ENCODE results near the gene RANBP1.
A peak's percentile ranks its signal among the peaks of the same experiment; 100 is the strongest.
"Not testable (repeated sequence)": the region's sequence is repeated elsewhere in the genome, so short reads cannot be mapped to it uniquely, and the experiment has no call there.

Gene RANBP1

DNA sequence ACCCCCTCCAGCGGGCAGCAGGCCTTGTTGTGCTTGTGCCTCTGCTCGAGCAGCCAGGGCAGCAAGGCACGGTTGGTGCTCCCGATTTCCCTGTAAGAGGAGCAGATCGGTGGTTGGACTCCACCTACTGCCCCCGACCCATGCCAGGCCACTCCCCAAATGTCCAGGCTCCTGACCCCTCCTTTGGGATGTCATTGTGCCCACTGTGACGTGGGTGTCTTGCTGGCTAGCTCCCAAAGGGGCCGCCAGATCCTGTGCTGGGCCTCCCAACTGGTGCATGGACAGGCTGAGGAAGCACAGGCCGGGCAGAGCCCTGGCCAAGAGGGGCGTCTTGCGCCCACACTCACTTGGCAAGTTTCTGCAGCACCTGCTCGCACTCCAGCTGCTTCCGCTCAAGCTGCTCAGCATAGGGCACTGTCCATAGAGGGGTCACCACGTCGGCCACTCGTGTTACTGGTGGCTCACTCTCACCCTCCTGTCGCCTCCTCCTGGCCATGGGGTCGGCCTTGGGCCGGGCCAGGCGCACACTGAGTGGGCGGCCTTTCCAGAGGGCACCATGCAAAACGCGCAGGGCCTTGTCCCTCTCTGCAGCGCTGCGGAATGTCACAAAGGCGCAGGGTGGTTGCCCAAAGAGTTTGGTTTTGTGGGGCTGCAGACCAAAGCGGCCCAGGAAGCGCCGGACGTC is at the start of gene RANBP1:
TSS of gene RANBP1 (plus strand) at position 414 of the 685 bp plus-strand sequence. CDS start at position 495, 81 bp downstream.
- DNase-seq: no peak

DNA sequence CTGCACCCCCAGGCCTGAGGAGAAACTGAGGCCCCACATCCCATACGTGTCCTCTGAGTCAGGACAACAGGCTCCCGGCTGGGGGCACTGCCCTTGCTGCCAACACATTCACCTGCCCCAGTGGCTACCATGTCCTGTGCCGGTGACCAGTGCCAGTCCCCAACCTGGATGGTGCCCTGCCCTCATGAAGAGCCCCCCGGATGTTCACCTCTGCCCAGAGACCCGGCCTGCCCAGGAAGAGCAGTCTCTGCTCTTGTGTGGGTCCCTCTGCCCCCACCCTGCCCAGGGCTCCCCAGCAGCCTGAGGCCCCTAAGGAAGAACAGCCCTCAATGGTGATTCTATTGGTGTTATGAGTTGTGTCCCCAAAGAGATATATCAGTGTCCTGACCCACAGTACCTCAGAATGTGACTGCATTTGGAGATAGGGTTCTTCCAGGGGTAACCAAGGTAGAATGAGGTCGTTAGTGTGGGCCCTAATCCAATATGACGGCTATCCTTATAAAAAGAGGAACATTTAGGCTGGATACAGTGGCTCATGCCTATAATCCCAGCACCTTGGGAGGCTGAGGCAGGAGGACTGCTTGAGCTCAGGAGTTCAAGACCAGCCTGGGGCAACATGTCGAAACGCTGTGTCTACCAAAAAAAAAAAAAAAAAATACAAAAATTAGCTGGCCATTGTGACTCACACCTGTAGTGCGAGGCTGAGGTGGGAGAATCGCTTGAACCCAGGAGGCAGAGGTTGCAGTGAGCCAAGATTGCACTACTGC is 49.1 kb upstream of the RANBP1 start:
- DNase-seq: no peak

DNA sequence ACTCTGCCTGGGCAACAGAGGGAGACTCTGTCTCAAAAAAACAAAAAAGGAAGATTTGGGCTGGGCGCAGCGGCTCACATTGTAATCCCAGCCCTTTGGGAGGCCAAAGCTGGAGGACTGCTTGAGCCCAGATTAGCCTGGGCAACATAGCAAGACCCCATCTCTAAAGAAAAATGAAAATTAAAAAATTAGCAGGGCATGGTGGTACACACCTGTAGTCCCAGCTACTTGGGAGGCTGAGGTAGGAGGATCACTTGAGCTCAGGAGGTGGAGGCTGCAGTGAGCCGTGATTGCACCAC is 48.6 kb upstream of the RANBP1 start:
- not testable (repeated sequence) for DNase-seq

DNA sequence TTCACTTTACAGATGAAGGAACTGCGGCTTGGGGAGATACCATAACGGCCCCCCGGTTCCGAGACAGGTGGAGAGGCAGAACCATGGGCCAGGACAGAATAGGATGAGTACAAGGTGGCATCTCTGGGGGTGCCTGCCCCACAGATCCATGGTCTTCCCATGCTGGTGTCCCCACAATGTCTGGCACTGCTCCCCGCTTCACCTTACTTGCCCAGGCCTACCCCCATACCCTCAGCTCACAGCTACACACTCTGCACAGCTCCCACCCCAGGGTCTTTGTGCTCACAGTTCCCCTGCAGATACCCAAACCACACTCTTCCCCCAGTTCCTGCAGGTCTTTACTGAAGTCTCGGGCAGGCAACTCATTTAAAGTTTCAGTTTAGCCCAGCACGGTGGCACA is 47.3 kb upstream of the RANBP1 start:
- no peak for DNase-seq

DNA sequence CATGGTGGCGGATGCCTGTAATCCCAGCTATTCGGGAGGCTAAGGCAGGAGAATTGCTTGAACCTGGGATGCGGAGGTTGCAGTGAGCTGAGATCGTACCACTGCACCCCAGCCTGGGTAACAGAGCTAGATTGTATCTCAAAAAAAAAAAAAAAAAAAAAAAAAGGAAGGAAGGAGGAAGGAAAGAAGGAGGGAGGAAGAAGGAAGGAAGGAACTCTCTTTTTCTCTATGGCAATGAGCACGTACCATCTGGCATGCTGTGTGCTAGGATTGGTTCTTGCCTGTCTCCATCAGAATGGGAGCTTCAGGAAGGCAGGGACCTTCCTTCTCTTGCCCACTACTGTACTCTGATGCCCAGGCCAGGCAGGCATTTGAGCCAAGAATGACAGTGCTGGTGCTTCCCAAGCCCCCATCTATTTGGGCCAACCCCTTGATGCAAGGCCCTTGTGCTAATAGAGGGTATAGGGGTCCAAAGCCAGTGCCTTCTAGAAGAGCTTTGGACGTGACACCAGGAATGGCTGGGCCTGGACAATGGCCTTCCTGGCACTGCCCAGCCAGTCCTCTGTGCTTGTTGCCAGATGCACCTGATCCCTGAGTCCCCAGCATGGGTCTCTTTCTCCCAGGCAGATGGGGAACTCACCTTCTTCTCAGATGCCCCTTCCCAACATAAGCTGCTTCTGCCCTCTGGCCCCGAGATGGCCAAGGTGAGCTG is 46.4 kb upstream of the RANBP1 start:
- DNase-seq: no peak

DNA sequence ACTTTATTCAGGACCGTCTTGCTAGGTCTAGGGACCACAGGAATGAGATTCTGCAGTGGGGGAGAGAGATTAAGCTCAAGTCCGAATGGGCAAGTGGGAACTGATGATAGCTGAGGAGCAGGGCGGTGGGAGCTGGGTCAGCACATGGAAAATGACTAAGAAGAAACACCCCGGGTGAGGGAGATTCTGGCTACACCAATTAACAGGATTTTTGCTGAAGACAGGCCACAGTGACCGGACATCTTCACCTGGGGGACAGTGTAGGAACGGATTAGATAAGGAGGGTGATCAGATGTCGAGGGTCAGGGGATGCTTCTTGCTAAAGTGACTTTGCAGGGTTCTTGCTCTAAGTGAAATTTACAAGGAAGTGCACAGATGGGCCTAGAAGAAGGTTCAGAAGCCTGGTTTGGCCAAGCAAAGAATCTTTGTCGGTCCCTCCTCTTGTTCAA is 44.4 kb upstream of the RANBP1 start:
- DNase-seq: no peak

DNA sequence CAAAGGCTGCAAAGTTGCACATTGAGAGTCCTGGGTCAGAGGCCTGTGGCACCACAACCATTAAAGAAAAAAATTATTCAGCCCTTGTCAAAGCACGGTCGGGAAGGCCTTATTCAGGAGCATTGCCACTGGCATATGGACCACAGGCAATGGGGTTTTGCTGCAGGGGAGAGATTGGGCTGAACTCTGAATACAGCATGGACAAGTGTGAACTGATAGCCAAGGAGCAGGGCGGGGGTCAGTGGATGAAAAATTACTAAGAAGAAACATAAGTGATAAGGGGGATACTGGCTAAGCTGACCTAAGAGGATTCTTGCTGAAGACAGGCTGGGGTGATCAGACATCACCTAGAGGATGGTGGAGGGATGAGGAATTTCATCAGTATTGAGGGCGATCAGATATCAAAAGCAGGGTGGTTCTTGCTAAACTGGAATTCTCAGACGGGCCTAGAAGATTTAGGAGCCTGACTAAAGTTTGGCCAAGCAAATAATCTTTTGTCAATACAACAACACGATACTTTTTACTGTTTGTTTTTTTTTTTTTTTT is 39.2 kb upstream of the RANBP1 start:
- DNase-seq: no peak

DNA sequence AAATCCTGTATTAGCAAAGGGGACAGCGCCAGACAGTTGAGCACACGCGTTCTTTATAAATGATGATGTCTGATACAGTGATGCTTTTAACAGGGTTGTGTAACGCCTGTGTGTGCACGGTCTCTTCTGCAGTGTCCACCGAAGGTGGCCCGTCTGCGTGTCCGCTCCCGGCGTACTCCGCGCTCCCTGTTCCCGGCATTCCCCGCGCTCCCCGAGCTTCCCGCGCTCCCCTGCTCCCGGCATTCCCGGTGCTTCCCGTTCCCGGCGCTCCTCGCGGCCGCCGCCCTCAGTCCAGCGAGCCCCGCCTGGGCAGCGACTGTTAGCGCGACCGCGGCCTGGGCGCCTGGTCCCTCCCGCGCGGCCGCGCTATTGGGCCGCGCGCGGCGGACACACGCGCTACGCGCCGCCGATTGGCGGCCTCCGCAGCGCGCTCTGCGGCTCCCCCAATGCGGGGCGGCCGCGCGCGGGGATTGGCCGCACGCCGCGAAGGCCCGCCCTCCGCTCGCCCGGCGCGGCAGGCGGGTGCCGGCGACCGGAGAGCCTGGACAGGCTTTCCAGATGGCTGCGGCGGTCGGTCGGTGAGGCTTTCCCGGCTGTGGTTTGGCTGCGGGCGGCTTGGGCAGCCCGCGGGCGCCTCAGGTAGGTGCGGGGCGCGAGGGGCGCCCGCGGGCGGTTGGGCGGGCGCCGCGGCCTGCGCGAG is 36.0 kb upstream of the RANBP1 start, which contains the start of gene DGCR8:
TSS of gene DGCR8 (plus strand) at position 497 of the 700 bp plus-strand sequence. CDS start 5,723 bp downstream, outside the sequence.
- DNase-seq: peak; percentile 87 to 94

DNA sequence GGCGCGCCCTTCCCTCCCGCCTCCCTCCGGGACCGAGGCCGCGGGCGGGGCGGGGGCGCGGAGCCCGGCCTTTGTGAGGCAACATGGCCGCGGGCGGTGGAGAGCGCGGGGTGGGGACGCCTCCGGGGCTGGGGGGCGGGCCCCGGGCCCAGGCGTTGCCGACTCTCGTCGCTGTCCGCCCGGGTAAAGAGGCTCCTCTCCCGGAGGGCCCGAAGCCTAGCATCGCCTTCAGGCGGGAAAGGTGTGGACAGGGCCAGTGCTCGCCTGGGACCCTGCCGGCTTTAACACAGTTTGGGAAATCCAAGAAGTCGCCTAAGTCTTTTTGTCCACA is 35.5 kb upstream of the RANBP1 start:
- DNase-seq: peak; percentile 49 to 60

DNA sequence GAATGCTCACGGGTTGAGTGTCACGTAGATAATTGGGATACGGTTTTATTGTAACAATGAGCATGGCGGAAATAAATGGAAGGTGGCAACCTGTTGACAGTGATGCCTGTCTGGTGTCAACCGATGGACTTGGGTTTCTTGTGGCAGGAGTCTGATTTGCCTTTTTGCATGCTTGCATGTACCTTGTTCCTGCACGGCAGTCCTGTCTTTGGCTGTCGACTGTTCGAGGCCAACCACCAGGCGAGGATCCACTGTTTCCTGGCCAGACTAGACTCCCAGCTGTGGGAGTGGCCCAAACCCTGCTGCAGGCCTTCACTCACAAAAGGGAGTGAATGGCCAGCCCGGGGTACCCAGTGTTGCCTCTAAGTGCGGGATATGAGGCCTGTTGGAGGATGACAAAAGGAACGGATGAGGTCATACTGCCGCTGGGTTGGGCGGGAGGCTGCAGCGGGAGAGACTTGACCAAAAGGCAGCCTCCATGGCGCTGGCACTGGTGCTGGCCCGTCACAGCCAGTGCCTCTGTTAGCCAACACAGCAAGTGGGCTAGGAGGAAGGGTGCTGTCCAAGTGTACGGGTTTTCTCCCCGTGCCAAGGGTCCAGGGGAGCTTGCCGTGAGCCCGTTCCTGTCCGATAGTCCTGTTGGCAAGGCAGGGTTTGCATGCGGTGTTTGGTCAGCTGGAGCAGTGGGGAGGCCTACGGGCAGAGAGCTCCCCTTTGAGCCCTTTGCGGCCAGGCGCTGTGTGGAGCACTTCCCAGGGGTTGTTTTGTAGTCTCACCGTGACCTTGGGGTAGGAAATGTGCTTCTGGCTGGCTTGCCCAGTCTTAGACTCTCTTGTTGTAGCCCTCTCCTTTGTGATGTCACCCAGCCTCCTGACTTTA is 34.9 kb upstream of the RANBP1 start:
- DNase-seq: no peak

DNA sequence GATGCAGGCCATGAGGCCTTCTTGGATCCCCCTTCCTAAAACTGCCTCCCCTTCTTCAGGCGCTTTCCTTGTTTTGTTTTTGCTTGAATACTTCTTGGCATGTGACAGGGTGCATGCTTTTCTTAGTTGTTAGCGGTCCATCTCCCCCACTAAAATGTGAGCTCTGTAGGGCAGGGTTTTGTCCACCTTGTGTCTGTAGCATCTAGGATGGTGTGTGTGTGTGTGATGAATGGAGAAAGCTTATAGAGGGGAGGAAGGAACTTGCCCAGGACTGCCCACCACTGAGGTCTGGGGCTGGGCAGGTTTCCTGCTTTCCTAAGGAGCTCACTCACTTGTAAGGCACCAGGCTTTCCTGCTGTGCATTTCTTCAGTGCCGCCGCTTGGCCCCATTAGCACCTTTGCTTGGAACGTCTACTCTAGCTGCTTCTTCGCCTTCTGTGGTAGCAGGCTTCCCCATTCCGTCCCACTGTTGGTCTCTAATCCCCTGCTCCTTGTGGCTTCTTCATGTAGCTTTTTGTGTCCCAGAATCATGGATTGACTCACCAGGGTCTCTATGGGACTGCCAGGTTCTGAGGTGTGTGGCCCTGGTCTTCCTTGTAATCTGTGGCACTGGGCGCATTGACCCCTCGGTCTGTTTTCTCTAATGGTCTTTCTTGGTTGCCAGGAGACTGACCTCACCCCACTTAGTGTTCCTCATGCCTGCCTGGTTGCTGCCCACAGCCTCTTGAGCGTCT is 32.6 kb upstream of the RANBP1 start:
- no peak for DNase-seq

DNA sequence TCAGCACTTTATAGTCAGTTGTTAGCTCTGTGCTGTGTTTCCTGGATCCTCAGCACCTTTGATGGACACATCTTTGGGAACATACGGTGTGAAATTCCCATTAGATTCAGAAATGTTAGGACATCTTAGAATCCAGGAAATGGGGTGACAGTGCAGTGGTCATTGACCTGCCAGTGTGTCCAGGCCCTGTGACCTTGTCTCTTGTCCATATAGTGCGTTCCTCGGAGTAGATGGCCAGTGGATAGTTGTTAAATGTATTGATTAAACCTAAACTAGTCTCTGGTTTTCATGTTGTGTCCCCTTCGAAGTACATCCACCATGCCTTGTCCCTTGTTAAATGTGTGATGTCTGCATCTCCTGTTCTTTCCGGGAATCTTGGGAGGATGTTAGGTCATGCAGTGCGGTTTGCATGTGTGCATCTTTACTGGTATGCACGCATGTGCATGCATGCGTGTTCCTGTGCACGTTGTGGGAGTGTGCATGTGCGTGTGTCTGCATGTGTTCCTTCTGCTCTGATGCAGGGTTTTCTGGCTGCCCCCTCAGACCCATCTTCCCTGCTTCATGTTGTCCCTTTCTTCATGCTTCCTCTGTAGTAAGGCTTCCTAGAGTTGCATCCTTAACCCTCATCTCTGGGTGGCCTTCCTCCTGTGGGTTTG is 31.9 kb upstream of the RANBP1 start:
- DNase-seq: no peak

DNA sequence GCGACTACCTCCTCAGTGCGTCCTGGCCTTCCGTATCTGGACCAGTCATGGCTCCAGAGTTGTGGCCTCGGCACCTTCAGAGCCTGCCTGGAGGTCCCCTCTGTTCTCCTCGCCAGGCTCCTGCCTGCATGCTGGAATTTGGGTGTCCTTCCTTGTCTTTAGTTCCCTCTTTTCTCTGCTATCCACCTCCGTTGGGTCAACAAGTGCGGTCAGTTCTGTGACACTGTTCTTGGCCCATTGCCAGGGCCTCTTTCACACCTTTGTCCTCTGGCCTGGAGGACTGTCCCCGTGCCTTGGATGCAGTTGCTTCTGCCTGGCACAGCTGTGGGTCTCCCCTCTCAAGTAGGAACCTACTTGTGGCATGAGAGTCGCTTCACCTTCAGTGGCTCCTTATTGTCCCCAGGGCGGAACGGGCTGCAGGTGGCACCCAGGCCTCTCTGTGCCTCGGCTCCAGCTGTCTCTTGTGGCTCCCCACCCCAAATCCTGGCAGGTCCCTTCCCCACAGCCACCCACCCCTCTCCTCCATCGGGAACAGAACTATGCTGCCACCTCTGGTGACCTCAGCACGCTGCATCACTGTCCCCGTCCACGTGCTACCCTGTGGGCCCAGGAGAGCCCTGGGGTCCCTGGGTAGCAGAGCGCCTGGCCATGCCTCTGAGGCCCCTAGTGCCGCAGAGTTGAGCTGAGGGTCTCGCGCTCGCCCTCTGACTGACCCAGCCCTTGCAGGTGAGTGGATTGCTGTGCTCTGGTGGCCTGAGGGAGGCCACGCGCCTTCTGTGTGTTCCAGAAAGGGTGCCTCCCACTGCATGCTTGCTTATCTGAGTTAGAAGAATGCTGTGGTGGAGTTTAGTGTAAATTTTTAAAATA is 31.1 kb upstream of the RANBP1 start:
- DNase-seq: peak in 1 of 2 experiments; percentile 56

DNA sequence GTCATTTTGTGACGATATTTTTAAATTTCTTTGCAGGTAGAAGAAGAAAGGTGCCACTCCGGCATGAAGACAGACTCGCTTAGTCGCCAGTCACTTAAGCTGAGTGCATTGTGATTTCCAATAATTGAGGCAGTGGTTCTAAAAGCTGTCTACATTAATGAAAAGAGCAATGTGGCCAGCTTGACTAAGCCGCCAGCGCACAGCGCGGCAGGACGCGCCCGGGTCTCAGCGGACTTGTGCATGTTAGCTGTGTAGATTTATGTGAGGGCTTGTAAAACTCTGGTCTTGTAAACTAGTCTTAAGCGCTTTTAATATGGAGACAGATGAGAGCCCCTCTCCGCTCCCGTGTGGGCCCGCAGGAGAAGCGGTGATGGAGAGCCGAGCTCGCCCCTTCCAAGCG is 30.3 kb upstream of the RANBP1 start:
- no peak for DNase-seq

DNA sequence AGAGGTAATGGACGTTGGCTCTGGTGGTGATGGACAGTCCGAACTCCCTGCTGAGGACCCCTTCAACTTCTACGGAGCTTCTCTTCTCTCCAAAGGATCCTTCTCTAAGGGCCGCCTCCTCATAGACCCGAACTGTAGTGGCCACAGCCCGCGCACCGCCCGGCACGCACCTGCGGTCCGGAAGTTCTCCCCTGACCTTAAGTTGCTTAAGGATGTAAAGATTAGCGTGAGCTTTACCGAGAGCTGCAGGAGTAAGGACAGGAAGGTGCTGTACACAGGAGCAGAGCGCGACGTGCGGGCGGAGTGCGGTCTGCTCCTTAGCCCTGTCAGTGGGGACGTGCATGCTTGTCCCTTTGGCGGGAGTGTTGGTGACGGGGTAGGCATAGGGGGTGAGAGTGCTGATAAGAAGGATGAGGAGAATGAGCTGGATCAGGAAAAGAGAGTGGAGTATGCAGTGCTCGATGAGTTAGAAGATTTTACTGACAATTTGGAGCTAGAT is 29.8 kb upstream of the RANBP1 start:
- DNase-seq: no peak

DNA sequence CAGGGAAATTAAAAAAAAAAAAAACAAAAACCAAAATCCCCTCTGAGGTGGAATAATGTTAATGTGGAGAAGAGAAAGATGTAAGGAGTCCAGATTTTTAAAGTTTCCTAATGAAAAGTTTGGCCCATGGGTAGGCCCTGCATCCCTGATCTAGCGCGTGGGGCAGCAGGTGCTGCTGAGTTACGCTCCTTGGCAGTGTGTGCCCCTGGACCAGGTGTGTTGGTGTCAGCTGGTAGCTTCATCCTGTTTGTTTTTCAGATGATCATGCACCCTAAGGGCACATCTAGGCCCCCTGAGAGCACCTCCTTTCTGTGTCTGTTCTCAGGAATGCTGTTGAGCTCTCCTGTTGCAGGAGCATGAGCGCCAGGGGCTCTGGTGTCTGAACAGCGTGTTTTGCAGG is 29.1 kb upstream of the RANBP1 start:
- DNase-seq: no peak

DNA sequence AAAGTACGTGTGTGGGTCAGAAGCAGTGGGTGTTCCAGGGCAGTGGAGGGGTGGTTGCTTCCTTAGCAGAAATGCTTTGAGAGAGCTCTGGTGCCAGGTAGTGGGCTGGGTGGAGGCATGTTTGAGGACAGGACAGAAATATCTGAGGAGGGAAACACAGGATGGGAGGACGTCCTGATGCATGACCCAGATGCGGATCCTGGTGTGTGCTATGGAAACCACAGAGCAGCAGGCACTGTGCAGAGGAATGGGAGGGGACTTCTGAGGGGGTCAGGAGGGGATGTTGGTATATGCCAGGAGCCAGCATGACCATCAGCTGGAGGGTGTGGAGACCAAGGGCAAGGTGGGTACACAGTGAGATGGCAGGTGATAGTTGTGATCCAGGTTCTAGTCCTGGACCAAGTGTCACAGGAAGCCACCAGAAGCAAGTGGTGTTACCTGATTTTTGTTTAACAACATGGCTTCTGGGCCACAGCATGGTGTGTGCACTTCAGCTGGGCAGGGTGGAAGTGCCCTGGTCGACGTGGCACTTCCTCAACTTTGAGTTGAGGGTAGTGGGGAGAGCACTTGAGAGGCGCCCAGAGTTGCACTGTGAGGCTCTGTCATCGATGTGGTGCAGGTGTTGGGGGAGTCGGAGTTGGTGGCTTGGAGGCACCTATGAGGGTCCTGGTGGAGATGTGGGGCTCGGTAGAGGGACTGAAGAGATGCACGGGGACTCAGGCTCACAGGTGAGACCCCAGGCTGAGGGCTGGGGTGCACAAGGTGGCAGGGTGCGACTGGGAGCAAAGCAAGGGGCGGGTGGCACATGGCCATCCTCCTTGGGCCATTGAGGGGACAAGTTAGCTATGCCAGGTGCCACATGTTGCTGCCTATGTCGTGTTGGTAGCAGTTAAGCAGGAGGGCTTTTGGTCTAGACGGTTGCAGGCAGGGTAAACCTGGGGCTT is 28.3 kb upstream of the RANBP1 start:
- no peak for DNase-seq

DNA sequence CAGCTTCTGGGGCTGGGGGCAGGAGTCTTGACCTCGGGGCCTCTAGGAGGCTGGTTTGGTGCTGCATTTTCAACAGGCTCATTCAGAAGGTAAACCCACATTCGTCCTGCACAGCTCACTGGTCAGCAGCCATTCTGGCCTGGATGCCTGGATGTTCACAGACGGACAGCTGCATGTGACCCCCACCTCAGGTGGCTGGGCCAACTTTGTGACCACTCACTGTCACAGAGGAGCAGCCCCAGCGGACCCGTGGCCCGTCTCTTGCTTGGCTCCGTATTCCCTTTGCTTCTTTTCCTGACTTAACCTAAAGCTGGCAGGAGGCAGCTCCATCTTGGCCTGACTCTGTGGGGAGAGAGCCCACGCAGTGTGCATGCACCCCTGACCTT is 27.6 kb upstream of the RANBP1 start:
- DNase-seq: no peak

Measured in NCI-H524 (cell line).